Gastrocnemius medialis (tissue), 4 donors: ENCODE data around the gene LRMDA.

Source experiments
- POLR2A ChIP-seq, 2 donors: fragments of 450-650 bp; IDR thresholded peaks; one replicate each; pipeline ENCODE4 v1.6.1; 2017; ENCODE audit warnings: antibody characterized with exemption in 2 of 2, mild to moderate bottlenecking in 2 of 2, moderate library complexity in 2 of 2
- TF ChIP-seq, protein P1 (sequence below), 5 experiments: fragments of 450-650 bp in 3 of 5; fragments of 200-600 bp in 2 of 5; sonication (generic) in 2 of 5; IDR thresholded peaks in 4 of 5; conservative IDR thresholded peaks in 1 of 5; 1 replicate in 4 of 5; 2 replicates in 1 of 5; pipeline ENCODE4 v1.5.1; 2016 to 2019; ENCODE audit warnings: antibody characterized with exemption in 5 of 5, mild to moderate bottlenecking in 3 of 5, moderate library complexity in 3 of 5

DNA sequence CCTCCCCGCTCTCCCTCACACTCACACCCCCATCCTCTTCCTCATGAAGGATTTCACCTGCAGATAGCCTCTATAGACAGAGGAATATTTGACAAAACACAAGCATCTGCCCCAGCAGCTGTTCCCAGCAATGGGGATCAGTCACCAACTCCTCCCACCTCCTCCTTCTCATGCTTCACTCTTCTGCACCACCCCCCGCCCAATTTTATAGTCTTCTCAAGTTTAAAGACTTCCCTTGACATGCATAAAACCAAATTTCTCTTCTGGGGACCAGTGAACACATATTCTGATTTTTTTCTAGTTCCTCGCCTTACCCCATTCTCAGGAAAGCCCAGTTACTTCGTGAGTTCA, 654.4 kb downstream of the LRMDA start:
- TF ChIP-seq, protein P1, sequence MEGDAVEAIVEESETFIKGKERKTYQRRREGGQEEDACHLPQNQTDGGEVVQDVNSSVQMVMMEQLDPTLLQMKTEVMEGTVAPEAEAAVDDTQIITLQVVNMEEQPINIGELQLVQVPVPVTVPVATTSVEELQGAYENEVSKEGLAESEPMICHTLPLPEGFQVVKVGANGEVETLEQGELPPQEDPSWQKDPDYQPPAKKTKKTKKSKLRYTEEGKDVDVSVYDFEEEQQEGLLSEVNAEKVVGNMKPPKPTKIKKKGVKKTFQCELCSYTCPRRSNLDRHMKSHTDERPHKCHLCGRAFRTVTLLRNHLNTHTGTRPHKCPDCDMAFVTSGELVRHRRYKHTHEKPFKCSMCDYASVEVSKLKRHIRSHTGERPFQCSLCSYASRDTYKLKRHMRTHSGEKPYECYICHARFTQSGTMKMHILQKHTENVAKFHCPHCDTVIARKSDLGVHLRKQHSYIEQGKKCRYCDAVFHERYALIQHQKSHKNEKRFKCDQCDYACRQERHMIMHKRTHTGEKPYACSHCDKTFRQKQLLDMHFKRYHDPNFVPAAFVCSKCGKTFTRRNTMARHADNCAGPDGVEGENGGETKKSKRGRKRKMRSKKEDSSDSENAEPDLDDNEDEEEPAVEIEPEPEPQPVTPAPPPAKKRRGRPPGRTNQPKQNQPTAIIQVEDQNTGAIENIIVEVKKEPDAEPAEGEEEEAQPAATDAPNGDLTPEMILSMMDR (IDR thresholded peaks at IDR 0.05 in 4 of 5, conservative IDR thresholded peaks at IDR 0.05 in 1 of 5) = no peak
- TF ChIP-seq POLR2A (IDR thresholded peaks at IDR 0.05) = no peak
